ENCODE measurements around the gene N4BP2L2. TPM values are rescaled to one million over a fixed set of nuclear protein-coding genes. Genes with fewer than 3 reads are reported as not detected.

The N4BP2L2 gene
- total RNA-seq, 1 experiment from 2014 or later, result 54.1 TPM

DNA sequence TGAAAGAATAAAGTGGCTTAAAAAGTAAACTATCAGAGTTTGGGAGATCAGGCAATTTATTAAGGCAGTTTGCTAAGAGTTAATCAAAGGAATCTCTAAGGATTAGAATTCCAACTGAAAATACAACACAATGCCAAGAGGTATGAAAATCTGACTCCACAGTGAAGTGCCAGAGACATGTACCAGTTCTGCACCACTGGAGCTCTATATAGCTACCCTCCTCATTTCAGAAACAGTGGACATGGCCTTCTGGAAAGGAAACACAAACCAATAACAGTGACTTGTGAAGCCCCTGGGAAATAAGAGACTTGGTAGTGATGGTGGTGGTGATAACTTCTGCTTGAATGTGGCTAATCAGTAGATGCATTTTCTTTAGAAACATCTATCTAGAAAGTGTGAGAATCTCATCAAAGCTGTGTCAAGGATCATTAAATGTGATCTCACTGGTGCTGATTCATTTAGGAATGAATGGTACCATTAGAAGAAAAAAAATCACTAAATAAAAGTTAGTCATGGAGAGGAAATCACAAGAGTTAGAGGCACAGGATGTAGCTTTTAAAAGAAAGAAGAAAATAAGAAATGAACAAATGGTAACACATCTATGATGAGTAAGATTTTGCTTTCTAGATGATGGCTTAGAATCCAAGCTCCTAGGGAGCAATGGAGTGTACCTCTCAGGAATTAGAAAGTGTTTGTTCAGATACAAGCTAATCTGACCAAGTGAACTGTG, 90.5 kb downstream of the N4BP2L2 start:
- no peaks in the 10 kb centered on the region for H3K27me3 ChIP-seq
- DNase-seq, result no peak
- no peaks in the 10 kb centered on the region for H3K9me3 ChIP-seq
- H3K36me3 ChIP-seq, result no peaks in the 10 kb centered on the region; the same call in 1 of the 2 replicates
- H3K4me3 ChIP-seq, result no peak overlapping the region

- H3K4me3 ChIP-seq, result no peak overlapping the region
- DNase-seq, result no peak
- H3K27me3 ChIP-seq, result no peaks in the 10 kb centered on the region
- no peaks in the 10 kb centered on the region for H3K9me3 ChIP-seq
- H3K36me3 ChIP-seq, result peaks cover 9% of the 10 kb centered on the region; the same call in 1 of the 2 replicates
Measured at GRCh38 chr13:32446773-32447465, 91.7 kb downstream of the N4BP2L2 start.

- no peaks in the 10 kb centered on the region for H3K9me3 ChIP-seq
- peaks cover 10% of the 10 kb centered on the region; the same call in 1 of the 2 replicates for H3K36me3 ChIP-seq
- no peak for DNase-seq
- H3K4me3 ChIP-seq, result no peak overlapping the region
- no peaks in the 10 kb centered on the region for H3K27me3 ChIP-seq
Measured at GRCh38 chr13:32446220-32446619, 92.4 kb downstream of the N4BP2L2 start.

- peaks cover 10% of the 10 kb centered on the region; the same call in 1 of the 2 replicates for H3K36me3 ChIP-seq
- no peak for DNase-seq
- no peaks in the 10 kb centered on the region for H3K27me3 ChIP-seq
- no peaks in the 10 kb centered on the region for H3K9me3 ChIP-seq
- no peak overlapping the region for H3K4me3 ChIP-seq
Measured at GRCh38 chr13:32445461-32445860, 93.1 kb downstream of the N4BP2L2 start.

DNA sequence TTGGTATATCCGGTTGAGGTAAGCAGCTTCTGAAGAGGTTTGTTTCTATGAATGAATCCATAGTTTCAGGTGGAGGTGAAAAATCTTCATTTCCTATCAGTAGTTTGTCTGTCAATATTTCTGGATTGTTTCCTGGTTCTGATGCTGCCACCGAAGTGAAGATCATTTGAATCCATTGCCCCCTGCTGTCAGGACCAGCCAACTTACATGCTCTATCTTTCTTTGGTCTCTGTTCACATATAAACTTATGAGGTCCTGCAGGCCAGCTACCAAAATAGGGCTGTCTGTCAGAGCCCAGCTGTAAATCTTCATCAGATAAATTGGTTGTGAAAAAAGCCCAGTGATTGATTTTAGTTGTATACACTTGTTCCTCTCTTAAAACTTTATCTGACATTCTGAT, 95.5 kb downstream of the N4BP2L2 start:
- peaks cover 10% of the 10 kb centered on the region; the same call in 1 of the 2 replicates for H3K36me3 ChIP-seq
- no peaks in the 10 kb centered on the region for H3K9me3 ChIP-seq
- no peak for DNase-seq
- H3K27me3 ChIP-seq, result no peaks in the 10 kb centered on the region
- no peak overlapping the region for H3K4me3 ChIP-seq

DNA sequence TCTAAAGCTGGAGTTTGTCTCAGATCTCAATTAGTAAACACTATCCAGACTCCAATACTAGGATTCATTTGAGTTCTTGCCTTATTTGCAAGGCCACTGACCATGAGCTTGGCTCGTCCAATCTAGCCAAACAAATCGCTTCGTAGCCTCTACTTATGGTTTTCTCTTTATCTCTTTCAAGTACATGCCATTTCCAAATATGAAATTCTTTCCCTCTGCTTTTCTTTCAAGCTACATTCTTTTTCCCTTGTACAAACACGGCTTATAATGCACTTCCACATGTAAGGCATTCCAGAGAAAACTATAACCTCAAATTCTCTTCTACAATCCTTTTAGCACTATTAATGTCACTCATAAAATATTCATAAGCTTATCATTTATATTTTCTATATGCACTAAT, 99.7 kb downstream of the N4BP2L2 start:
- Histone ChIP-seq H3K4me3 (no peak overlapping the region), H3K9me3 (no peaks in the 10 kb centered on the region), H3K27me3 (no peaks in the 10 kb centered on the region), H3K36me3 (peaks cover 13% of the 10 kb centered on the region)
- no peak for DNase-seq

GRCh38 chr13:32432856-32433255, 105.7 kb downstream of the N4BP2L2 start:
- H3K9me3 ChIP-seq, result no peaks in the 10 kb centered on the region
- H3K4me3 ChIP-seq, result no peak overlapping the region
- H3K27me3 ChIP-seq, result no peaks in the 10 kb centered on the region
- peaks cover 5% of the 10 kb centered on the region for H3K36me3 ChIP-seq
- no peak for DNase-seq

DNA sequence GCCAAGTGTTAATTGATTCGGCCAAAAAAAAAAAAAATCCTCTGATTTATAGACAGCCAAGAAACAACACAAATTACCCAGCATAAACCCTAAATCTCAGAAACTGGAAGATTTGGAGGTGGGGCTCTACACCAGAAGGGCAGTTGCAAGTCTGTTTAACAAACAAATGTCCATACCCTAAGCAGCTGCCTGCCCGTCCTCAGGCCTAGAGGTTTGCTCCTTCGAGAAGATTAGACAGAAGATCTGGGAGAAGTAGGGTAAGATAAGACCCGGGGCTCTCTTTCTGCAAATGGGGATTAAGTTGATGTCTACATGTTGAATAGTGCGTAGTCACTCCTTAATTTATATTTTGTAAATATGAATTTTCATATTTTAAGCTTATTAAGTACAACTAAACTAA, 107.2 kb downstream of the N4BP2L2 start:
- no peaks in the 10 kb centered on the region for H3K27me3 ChIP-seq

GRCh38 chr13:32430018-32430747, 108.4 kb downstream of the N4BP2L2 start:
- H3K4me3 ChIP-seq, result no peak overlapping the region

More for the DNA sequence above, 107.2 kb downstream of the N4BP2L2 start:
- Histone ChIP-seq H3K9me3 (no peaks in the 10 kb centered on the region), H3K4me3 (no peak overlapping the region), H3K36me3 (peaks cover 3% of the 10 kb centered on the region)
- DNase-seq, result no peak

GRCh38 chr13:32429433-32429909, 109.1 kb downstream of the N4BP2L2 start:
- peaks cover 2% of the 10 kb centered on the region; the same call in 1 of the 2 replicates for H3K36me3 ChIP-seq
- no peaks in the 10 kb centered on the region for H3K9me3 ChIP-seq
- no peak for DNase-seq
- H3K27me3 ChIP-seq, result no peaks in the 10 kb centered on the region
- H3K4me3 ChIP-seq, result no peak overlapping the region

More at GRCh38 chr13:32430018-32430747, 108.4 kb downstream of the N4BP2L2 start:
- Histone ChIP-seq H3K9me3 (no peaks in the 10 kb centered on the region), H3K27me3 (no peaks in the 10 kb centered on the region), H3K36me3 (peaks cover 2% of the 10 kb centered on the region; the same call in 1 of the 2 replicates)
- DNase-seq, result no peak

GRCh38 chr13:32428581-32429432, 109.8 kb downstream of the N4BP2L2 start:
- no peak for DNase-seq
- Histone ChIP-seq H3K36me3 (peaks cover 2% of the 10 kb centered on the region; the same call in 1 of the 2 replicates), H3K27me3 (no peaks in the 10 kb centered on the region), H3K4me3 (peak overlapping the region; percentile 54), H3K9me3 (no peaks in the 10 kb centered on the region)

DNA sequence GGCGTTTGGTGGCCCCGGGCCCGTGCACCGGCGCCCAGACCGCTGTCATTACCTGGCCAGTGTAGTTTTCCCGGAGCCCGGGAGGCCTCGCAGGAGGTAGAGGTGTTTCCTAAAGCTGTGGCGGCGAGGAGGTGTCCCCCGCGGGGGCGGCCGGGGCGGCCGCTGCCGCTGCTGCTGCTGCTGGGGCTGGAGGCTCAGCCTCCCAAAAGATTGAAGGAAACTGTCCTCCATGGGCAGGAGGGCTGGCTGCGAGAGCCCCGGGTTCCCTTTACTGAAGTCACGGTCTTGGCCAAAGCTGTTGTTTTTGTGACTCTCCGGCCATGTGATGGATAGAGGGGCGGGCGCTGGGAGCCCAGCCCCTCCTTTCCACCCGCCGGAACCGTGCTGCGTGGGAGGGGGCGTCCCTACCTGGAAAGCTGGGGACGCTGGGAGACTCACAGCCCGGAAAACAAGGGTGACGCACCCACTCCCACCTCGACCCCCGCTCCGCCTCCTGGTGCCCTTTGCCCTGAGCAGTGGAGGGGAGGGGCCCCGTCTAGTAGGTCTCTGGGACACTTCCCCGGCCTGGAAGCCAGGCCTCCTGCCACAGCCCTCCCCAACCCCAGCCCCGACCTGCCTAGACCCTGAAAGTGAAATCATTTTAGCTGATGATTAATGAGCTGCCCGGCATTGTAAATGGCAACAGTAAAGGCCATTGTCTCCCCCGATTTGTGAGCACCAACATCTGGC, 110.6 kb downstream of the N4BP2L2 start, which contains the start of gene N4BP2L1:
Gene N4BP2L1, minus strand, starts transcription at position 279 of the 729 bp plus-strand sequence. Its CDS starts 48 bp downstream, at position 231.
- H3K36me3 ChIP-seq, result peaks cover 2% of the 10 kb centered on the region; the same call in 1 of the 2 replicates
- peak; percentile 48 for DNase-seq
- H3K9me3 ChIP-seq, result no peaks in the 10 kb centered on the region
- no peaks in the 10 kb centered on the region for H3K27me3 ChIP-seq
- peak within 1 kb of the TSS; percentile 54 for H3K4me3 ChIP-seq

DNA sequence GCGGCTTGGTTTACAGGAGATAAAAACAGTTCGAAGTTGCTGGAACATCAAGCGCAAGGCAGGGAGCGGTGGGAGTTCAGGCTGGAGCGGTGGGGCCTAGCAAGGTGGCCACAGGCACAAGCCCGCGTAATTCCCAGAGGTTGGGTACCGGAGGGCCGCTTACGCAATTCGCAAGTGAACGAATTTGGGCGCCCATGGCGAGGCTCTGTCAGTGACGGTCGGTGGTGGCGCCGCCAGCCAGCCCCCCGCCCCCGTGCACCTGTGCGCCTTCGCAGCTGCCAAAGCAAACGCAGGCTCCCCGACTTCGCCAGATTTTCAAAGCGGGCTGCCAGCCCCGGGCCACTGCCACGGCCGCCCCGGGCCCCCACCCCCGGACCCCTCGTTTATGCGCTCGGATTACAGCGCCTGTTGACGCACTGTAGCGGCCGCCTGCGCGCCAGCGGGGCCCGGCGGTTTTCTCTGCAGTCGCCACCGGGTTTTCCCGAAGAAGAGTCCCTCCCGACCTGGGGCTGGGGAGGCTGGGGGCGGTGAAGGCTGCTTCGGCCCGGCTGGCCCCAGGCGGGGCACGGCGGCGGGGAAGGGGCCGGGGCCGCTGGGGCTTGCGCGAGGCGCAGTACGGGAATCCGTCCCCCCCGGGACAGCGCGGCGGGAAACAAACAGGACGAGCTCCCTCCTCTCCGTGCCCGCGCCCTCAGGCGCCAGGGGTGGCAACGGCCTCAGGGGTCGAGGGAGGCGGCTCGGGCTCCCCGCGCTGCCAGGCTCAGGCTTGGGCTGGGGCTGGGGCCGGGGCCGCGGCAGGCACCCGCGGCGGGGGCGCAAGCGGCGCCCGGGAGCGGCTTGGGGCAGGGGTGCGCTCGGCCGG, 111.4 kb downstream of the N4BP2L2 start:
- Histone ChIP-seq H3K36me3 (no peaks in the 10 kb centered on the region; the same call in 1 of the 2 replicates), H3K27me3 (no peaks in the 10 kb centered on the region), H3K4me3 (peak overlapping the region; percentile 54), H3K9me3 (no peaks in the 10 kb centered on the region)
- DNase-seq, result peak; percentile 9

GRCh38 chr13:32426191-32426989, 112.2 kb downstream of the N4BP2L2 start:
- Histone ChIP-seq H3K9me3 (no peaks in the 10 kb centered on the region), H3K27me3 (no peaks in the 10 kb centered on the region), H3K4me3 (no peak overlapping the region), H3K36me3 (no peaks in the 10 kb centered on the region; the same call in 1 of the 2 replicates)
- DNase-seq, result no peak
